Measurements from ENCODE around the gene ELOVL7.
"Not testable (repeated sequence)": the region's sequence is repeated elsewhere in the genome, so short reads cannot be mapped to it uniquely, and the experiment has no call there.

Gene ELOVL7

GRCh38 chr5:60829490-60830266 is 14.4 kb downstream of the ELOVL7 start:
- no peak for DNase-seq

GRCh38 chr5:60827201-60827600 is 16.9 kb downstream of the ELOVL7 start:
- DNase-seq, result no peak

GRCh38 chr5:60826653-60827052 is 17.4 kb downstream of the ELOVL7 start:
- no peak for DNase-seq

GRCh38 chr5:60823574-60823973 is 20.5 kb downstream of the ELOVL7 start:
- no peak for DNase-seq

GRCh38 chr5:60822285-60822556 is 21.8 kb downstream of the ELOVL7 start:
- DNase-seq, result no peak

GRCh38 chr5:60821488-60822284 is 22.4 kb downstream of the ELOVL7 start:
- DNase-seq, result no peak

GRCh38 chr5:60820593-60821487 is 23.2 kb downstream of the ELOVL7 start:
- no peak for DNase-seq

- DNase-seq, result not testable (repeated sequence)
Observed at GRCh38 chr5:60816138-60816537, 27.9 kb downstream of the ELOVL7 start.

- DNase-seq, result no peak
Observed at GRCh38 chr5:60814498-60814897, 29.6 kb downstream of the ELOVL7 start.

GRCh38 chr5:60812426-60812825 is 31.6 kb downstream of the ELOVL7 start:
- DNase-seq, result no peak

GRCh38 chr5:60811105-60811504 is 33.0 kb downstream of the ELOVL7 start:
- DNase-seq, result no peak

GRCh38 chr5:60810438-60811085 is 33.5 kb downstream of the ELOVL7 start:
- peak; percentile 19 for DNase-seq

- no peak for DNase-seq
Observed at GRCh38 chr5:60809891-60810425, 34.1 kb downstream of the ELOVL7 start.

- no peak for DNase-seq
Observed at GRCh38 chr5:60806591-60807243, 37.4 kb downstream of the ELOVL7 start.

GRCh38 chr5:60805463-60805862 is 38.6 kb downstream of the ELOVL7 start:
- DNase-seq, result no peak

- DNase-seq, result no peak
Observed at GRCh38 chr5:60803712-60804111, 40.4 kb downstream of the ELOVL7 start.

GRCh38 chr5:60802986-60803385 is 41.1 kb downstream of the ELOVL7 start:
- DNase-seq, result no peak

- no peak for DNase-seq
Observed at GRCh38 chr5:60802226-60802625, 41.8 kb downstream of the ELOVL7 start.

- DNase-seq, result no peak
Observed at GRCh38 chr5:60797482-60798153, 46.5 kb downstream of the ELOVL7 start.

- not testable (repeated sequence) for DNase-seq
Observed at GRCh38 chr5:60795424-60795950, 48.6 kb downstream of the ELOVL7 start.

- no peak for DNase-seq
Observed at GRCh38 chr5:60794691-60795090, 49.4 kb downstream of the ELOVL7 start.

Measured in fibroblast of skin of scalp (primary cell).